Skeletal muscle tissue (tissue), 4 donors: Measurements from ENCODE around the gene MAGEA10. TPM values are rescaled to one million over a fixed set of nuclear protein-coding genes. Genes with fewer than 3 reads are reported as not detected.

Experiments used
- H3K27ac ChIP-seq: one replicate; pipeline ENCODE4 v1.7.0; 2013; ENCODE audit warnings: mild to moderate bottlenecking, low read depth, low read length, inconsistent platforms
- H3K27me3 ChIP-seq, 3 donors: one replicate each; pipeline ENCODE4 v1.7.0; 2013; ENCODE audit warnings: low read length in 3 of 3; ENCODE audit not compliant: control insufficient read depth in 3 of 3, insufficient read depth in 3 of 3
- H3K36me3 ChIP-seq, 3 donors: one replicate each; pipeline ENCODE4 v1.7.0; 2013; ENCODE audit warnings: low read length in 3 of 3; ENCODE audit not compliant: control insufficient read depth in 3 of 3, insufficient read depth in 3 of 3
- H3K4me1 ChIP-seq, 3 donors: one replicate each; pipeline ENCODE4 v1.7.0; 2013; ENCODE audit warnings: low read length in 3 of 3, mild to moderate bottlenecking in 3 of 3; ENCODE audit not compliant: control insufficient read depth in 3 of 3, insufficient read depth in 3 of 3
- H3K4me3 ChIP-seq, 3 donors: one replicate each; pipeline ENCODE4 v1.7.0; 2013; ENCODE audit warnings: low read length in 3 of 3
- H3K9ac ChIP-seq, 3 donors: one replicate each; pipeline ENCODE4 v1.7.0; 2013; ENCODE audit warnings: low read length in 3 of 3, mild to moderate bottlenecking in 3 of 3, moderate library complexity in 2 of 3, low read depth in 1 of 3
- H3K9me3 ChIP-seq, 3 donors: one replicate each; pipeline ENCODE4 v1.7.0; 2013; ENCODE audit warnings: low read length in 3 of 3; ENCODE audit not compliant: control insufficient read depth in 3 of 3
- total RNA-seq: library from RNA; depleted of rRNA; stranded (reverse); fragments of >200 nt; gene quantifications from one replicate; pipeline ENCODE4 v1.2.3, GENCODE V29; 2014
- donor health status: Osteomylitis.

Gene MAGEA10
- total RNA-seq, 1 donor from 2014 or later: not detected

DNA sequence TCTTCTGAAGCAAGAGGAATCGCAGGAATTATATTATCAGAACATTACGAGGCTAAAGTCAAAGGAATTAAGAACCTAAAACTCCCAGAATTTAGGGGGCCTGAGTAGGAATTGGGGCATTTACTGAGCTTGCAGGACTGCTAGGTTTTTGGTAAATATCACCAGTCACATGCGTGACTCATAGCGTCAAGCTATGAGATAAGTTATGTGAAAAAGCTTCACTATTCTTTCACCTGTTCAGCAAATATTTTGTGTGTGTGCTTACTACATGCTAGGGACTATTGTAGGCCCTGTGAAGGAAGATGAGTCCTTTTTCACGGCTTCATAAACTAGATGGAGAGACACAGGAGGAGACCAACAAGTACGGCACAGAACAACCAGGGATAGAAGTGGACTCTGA is 52.2 kb downstream of the MAGEA10 start:
- H3K9me3 ChIP-seq: no peaks in the 10 kb centered on the region

More for the DNA sequence above, 52.2 kb downstream of the MAGEA10 start:
- Histone ChIP-seq H3K4me1 (no peaks in the 10 kb centered on the region), H3K4me3 (no peak overlapping the region), H3K36me3 (no peaks in the 10 kb centered on the region), H3K27me3 (no peaks in the 10 kb centered on the region), H3K9ac (no peak overlapping the region), H3K27ac (no peak overlapping the region)

Other genes starting within 250 kb of the MAGEA10 start
- gene MAGEA4, start 225.7 kb downstream of the MAGEA10 start, total RNA-seq: not detected
- 41.8 TPM for gene GABRE, start 163.9 kb downstream of the MAGEA10 start, total RNA-seq